Retinal pigment epithelial cell (primary cell): Measurements from ENCODE around the gene SRP9.

Experiments used
- DNase-seq: peaks from one replicate; pipeline ENCODE4 v3.0.0-alpha.2; 2010; ENCODE audit warnings: low read depth
- H3K4me3 ChIP-seq: 2 replicates; pipeline ENCODE4 v1.5.1; 2011; ENCODE audit warnings: mild to moderate bottlenecking, low read length, control low read depth, moderate library complexity
- TF ChIP-seq, protein P1 (sequence below): conservative IDR thresholded peaks from 2 replicates; pipeline ENCODE4 v1.5.1; 2011; ENCODE audit warnings: low read depth, low read length, control low read depth, inconsistent platforms

The SRP9 gene

GRCh38 chr1:225838793-225839192, 61.2 kb downstream of the SRP9 start:
- TF ChIP-seq, protein P1, sequence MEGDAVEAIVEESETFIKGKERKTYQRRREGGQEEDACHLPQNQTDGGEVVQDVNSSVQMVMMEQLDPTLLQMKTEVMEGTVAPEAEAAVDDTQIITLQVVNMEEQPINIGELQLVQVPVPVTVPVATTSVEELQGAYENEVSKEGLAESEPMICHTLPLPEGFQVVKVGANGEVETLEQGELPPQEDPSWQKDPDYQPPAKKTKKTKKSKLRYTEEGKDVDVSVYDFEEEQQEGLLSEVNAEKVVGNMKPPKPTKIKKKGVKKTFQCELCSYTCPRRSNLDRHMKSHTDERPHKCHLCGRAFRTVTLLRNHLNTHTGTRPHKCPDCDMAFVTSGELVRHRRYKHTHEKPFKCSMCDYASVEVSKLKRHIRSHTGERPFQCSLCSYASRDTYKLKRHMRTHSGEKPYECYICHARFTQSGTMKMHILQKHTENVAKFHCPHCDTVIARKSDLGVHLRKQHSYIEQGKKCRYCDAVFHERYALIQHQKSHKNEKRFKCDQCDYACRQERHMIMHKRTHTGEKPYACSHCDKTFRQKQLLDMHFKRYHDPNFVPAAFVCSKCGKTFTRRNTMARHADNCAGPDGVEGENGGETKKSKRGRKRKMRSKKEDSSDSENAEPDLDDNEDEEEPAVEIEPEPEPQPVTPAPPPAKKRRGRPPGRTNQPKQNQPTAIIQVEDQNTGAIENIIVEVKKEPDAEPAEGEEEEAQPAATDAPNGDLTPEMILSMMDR, result no peak
- no peak overlapping the region for H3K4me3 ChIP-seq
- DNase-seq, result no peak
